Adipose tissue (tissue), 3 donors: ENCODE measurements around the gene PRKG1. TPM values are rescaled to one million over a fixed set of nuclear protein-coding genes. Genes with fewer than 3 reads are reported as not detected.

Experiments
- H3K27ac ChIP-seq: one replicate; pipeline ENCODE4 v1.5.1; 2013; ENCODE audit warnings: low read depth, low read length
- WGBS, 3 donors: extraction: QIAGEN DNeasy Blood & Tissue Kit; methylation state at CpG; one replicate each; pipeline ENCODE4 v1.1.7; 2013; 5-methylcytosine and 5-hydroxymethylcytosine counted together
- polyA plus RNA-seq, 3 donors: library from polyadenylated mRNA; stranded (reverse); fragments of 200-250 nt; gene quantifications; one replicate each; pipeline ENCODE4 v1.2.3, GENCODE V29; 2013
- donor health status: healthy with polysubstance abuse.
- donor health status: Bipolar disorder and iron deficiency.
- donor health status: healthy.

The PRKG1 gene
- polyA plus RNA-seq, 3 donors = 0.46 to 13.2 (median 2.1) TPM

DNA sequence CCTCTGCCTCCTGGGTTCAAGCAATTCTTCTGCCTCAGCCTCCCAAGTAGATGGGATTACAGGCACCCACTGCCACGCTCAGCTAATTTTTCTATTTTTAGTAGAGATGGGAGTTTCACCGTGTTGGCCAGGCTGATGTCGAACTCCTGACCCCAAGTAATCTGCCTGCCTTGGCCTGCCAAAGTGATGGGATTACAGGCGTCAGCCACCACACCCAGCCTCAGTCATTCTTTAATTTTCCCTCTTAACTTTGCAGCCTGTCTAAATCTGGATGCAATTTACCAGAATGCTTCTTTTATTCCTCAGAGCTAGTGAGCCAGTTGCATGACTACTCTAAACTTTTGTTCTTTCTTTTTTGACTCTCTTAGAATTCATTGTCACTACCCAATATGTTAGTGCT, 715.6 kb downstream of the PRKG1 start:
- H3K27ac ChIP-seq = no peak overlapping the region
- WGBS, 3 donors = 53 to 89% (median 60%) methylated on average over 4 of the region's 4 CpGs

DNA sequence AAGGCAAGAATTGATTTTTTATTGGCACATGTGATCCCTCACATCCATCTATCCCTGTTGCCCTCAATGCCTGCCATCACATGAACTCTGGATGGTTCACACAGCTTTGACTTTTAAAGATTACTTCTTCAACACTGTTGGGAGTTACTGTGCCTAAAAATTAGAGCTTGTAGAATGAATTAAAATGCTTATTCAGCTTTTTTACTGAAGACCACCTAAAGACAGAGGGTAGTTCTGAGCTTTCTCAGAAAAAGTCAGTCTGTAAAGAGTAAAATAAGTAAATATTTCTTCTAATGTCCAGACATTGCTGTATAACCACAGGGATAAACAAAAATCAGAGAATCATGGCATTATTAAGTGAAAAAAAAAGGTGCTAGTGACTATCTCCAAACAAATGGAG, 718.4 kb downstream of the PRKG1 start:
- H3K27ac ChIP-seq = no peak overlapping the region

DNA sequence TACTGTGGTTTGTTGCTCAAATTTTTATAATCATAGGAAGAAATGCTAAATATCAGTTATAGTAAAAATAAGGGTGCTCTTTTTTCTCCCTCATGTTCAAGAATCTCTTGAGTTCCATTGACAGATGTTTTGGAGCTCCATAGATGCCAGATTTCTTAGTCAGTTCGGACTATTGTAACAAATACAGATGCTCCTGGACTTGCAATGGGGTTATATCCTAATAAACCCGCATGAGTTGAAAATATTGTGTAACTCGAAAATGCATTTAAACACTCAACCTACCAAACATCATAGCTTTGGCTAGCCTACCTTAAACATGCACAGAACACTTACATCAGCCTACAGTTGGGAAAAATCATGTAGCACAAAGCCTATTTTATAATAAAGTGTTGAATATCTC, 725.8 kb downstream of the PRKG1 start:
- 81 to 95% (median 83%) methylated on average over 3 of the region's 3 CpGs for WGBS, 3 donors
- H3K27ac ChIP-seq = no peak overlapping the region

DNA sequence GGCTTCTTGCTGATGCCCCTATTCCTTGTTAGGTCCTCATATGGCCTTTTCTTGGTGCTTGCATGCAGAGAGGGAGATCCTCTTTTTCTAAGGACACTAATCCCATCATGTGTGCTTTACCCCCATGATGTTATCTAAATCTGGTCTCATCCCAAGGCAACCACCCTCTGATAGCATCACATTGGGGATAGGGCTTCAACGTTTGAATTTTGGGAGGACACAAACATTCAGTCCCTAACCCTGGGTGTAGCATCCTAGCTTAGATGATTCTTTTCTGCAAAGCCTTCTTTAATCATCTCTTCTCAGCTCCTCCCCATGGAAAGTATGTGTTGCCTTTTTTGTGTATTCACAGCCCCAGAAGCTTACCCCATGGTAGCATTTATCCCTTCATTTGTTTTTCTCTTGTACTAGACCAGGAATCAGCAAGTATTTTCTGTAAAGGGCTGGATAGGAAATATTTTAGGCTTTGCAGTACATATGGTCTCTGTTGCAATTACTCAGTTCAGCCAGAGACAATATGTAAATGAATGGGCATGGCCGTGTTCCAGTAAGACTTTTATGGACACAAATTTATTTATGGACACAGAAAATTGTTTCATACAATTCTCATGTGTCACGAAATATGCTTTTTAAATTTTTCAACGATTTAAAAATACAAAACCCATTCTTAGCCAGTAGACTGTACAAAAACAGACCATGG, 726.6 kb downstream of the PRKG1 start:
- WGBS, 3 donors = 72 to 75% (median 73%) methylated on average over 4 of the region's 4 CpGs
- no peak overlapping the region for H3K27ac ChIP-seq

DNA sequence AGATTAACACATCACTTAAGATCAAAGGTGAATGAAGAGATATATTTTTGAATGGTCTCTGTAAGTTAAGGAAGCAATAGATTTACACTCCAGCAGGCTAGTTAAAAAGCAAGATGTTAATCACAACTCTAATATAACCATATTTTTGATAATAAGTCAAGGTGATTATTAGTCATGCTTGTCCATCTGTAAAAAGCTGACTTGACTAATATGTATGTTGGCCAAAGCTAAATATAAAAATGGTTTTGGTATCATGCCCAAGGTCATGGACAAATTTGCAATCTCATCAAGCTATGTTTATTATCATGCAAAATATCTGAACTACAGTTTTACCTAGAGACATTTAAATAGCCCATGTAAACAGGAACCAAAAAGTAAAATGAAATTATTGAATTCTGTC, 727.7 kb downstream of the PRKG1 start:
- no peak overlapping the region for H3K27ac ChIP-seq

DNA sequence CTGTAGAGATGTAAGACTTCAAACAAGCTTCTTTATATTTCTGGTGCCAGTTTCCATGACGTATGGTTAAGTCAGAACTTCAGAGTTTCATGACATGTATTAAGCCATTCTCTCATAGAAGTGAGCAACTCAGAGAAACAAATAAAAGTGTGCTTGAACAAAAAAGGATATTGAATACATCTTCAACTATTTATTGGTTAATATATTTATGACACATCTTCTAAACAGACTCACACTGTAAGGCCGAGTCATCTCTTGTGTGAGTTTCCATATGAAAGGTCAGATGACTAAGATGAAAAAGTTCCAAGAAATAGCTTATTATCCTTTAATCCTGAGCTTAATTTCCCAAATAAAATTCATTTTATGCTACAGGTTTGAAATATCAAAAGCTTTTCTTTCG, 730.6 kb downstream of the PRKG1 start:
- 81 to 85% (median 83%) methylated on average over 3 of the region's 3 CpGs for WGBS, 3 donors
- no peak overlapping the region for H3K27ac ChIP-seq

DNA sequence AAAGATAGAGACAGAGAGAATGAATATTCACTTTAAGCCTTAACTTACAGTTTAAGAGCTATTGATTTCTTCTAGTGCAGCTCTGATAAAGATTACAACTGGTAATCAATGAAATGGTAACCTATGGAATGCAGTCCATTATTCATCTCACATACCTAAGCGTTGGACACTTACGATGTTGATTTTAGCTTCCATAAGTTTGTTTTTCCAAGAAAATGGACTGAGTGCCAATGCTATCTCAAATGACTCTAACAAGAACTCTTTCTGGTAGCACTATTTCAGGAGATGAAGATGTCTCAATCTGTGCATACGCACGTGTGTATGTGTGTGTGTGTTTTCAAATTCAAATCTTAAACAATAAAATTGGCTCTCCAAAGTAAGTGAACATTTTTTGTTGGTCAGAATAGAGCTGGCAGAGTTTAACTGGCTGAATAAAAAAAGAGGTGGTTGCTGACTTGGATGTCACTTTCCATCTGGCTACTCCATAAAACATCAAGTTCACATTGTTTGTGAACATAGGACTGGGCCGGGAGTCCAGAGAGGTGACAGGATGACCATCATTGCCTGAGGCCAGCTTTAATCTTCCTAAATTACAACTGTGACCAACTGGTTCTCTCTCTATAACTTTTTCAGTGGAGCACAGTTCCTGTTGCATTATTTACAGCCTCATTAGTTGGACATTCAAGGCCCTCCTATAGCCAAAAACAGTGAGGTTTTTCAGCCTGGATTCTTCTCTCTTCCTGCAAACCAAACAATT, 732.0 kb downstream of the PRKG1 start:
- WGBS, 3 donors = 75 to 91% (median 86%) methylated on average over 5 of the region's 5 CpGs
- H3K27ac ChIP-seq = no peak overlapping the region

DNA sequence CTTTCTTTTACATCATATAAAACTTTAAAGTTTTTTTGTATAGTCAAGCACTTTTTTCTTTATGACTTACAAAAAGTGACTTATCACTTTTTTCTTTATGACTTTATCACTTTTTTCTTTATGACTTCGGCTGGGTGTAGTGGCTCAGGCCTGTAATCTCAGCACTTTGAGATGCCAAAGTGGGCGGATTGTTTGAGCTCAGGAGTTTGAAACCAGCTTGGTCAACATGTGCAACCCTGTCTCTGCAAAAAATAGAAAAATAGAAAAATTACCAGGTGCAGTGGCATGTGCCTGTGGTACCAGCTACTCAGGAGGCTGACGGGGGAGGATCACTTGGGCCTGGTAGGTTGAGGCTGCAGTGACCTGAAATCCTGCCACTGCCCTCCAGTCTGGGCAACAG, 733.9 kb downstream of the PRKG1 start:
- no peak overlapping the region for H3K27ac ChIP-seq
- WGBS, 3 donors = 81 to 91% (median 88%) methylated on average over 3 of the region's 3 CpGs

DNA sequence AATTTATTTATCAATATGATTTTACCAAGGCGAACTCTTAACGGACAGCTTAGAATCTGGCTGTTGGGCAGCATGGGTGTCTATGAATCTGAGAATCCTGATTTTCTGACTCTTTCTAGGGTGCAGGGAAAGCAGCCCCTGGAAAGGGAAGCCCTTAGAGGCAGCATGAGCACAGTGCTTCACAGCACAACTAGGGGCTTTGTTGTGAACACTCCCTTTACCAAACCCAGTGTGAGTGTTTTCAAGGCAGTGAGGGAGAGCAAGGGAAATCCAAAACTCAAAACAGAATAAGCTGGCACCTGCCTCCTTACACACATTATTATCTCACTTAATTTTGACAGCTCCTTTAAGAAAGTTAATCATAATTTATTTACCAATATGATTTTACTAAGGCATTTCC, 741.4 kb downstream of the PRKG1 start:
- WGBS, 3 donors = 56 to 92% (median 92%) methylated on average over 2 of the region's 2 CpGs

DNA sequence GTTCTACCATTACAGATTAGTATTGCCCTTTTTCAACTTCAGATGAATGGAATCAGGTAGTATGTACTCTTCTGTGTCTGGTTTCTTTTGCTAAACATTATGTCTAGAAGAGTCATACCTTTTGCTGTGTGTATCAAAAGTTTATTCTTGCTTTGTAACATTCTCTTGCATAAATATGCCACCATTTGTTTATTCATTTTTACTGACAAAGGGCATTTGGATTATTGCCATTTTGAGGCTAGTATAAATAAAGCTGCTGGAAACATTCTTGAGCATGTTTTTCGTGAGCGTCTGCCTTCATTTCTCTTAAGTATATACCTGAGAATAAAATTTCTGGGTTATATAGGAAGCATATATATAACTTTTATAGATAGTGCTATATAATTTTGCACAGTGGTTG, 746.8 kb downstream of the PRKG1 start:
- H3K27ac ChIP-seq = no peak overlapping the region
- 47 to 77% (median 71%) methylated on average over 2 of the region's 2 CpGs for WGBS, 3 donors

More for the DNA sequence above, 741.4 kb downstream of the PRKG1 start:
- H3K27ac ChIP-seq = no peak overlapping the region

DNA sequence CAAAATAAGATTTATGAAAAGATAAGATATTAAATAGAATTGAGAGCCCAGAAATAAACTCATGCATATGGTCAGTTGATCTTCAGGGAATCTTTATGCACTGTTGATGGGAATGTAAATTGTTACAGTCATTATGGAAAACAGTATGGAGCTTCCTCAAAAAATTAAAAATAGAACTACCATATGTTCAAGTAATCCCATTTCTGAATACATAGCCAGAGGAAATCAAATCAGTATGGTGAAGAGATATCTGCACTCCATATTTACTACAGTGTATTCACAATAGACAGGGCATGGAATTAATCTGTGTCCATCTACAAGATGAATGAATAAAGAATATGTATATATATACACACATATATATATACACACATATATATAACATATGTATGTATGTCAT, 747.5 kb downstream of the PRKG1 start:
- no peak overlapping the region for H3K27ac ChIP-seq

DNA sequence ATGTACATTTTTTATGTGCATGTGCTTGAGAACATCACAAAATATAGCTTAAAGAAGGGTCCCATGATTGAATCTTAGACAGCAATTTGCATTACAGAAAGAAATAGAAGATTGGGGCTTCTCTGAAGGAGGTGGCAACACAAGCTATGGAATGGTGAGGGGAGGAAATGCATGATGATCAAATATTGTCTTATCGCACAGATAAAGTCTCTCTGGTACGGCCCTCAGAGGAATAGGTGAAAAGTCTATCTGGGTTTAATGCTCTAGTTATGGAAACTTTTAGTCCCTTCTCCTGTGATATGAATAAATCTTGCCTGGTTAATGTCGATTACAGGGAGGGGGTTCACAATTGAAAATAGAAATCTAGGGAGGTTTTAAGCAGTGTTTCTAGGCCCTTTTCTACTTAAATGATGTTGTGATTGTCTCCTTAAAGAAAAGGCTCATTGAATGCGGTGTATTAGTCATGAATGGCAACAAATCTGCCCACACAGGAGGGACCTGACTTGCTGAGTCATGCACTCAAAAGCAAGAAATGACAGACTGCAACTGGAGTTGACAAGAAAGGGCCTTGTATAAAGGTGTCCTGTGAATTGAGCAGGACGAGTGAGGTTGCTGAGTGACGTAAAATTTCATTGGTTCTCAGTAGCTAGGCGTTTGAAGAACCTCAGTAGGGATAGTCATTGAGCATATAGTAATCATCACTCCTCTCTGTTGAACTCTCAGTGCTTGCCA, 758.5 kb downstream of the PRKG1 start:
- WGBS, 3 donors = 79 to 88% (median 81%) methylated on average over 7 of the region's 7 CpGs
- no peak overlapping the region for H3K27ac ChIP-seq

DNA sequence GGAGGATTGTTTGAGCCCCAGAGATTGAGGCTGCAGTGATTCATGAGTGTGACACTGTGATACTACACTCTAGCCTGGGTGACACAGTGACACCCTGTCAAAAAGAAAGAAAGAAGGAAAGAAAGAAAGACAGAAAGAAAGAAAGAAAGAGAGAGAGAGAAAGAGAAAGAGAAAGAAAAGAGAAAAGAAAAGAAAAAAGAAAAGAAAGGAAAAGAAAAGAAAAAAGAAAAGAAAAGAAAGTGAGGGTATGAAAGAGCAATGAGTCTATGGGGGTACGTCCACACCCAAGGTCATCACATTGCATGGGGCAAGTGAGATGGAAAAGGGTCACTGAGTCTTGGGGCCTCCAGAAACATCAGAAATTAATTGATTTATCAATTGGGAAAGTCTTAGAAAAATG, 760.3 kb downstream of the PRKG1 start:
- WGBS, 3 donors = 88 to 97% (median 91%) methylated on average over 1 of the region's 1 CpG
- no peak overlapping the region for H3K27ac ChIP-seq

DNA sequence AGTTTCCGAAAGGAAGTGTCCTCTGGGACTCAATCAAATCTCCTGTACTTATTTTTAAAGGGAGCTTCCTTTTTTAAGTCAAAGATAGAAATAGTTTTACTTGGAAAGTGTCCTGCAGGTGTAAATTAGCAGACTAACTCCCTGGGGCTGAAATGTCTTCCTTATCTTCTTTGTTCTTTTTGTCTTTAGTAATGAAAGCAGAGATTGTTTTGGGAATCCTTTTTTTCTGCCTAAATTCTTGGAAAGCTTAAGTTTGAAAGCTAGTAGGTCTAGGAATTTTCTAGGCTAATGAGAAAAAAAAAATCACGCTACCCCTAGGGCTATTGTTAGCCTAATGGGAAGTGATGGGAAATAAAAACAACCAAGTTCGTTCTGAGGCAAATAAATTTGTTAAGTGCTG, 764.2 kb downstream of the PRKG1 start:
- WGBS, 3 donors = 51 to 74% (median 54%) methylated on average over 3 of the region's 3 CpGs
- H3K27ac ChIP-seq = no peak overlapping the region

DNA sequence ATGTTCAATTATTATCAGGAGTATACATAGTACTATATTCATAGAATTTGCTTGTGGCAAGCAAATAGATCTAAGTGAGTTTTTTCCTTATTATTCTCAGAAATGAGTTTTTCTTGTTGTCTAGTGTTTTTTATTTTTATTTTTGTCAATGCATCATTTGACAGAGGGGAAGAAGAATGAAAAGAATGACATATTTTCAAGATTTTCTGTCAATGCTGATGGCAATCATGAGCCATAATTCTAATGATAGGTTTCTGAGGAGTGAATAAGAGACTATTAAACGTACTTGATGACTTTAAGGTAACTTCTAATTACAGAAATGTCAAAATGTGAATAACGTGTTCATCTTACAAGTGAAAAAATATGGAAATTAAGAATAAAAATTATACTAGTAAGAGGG, 769.7 kb downstream of the PRKG1 start:
- no peak overlapping the region for H3K27ac ChIP-seq
- whole genome bisulfite sequencing, 3 donors = 80 to 86% (median 82%) methylated on average over 2 of the region's 2 CpGs

DNA sequence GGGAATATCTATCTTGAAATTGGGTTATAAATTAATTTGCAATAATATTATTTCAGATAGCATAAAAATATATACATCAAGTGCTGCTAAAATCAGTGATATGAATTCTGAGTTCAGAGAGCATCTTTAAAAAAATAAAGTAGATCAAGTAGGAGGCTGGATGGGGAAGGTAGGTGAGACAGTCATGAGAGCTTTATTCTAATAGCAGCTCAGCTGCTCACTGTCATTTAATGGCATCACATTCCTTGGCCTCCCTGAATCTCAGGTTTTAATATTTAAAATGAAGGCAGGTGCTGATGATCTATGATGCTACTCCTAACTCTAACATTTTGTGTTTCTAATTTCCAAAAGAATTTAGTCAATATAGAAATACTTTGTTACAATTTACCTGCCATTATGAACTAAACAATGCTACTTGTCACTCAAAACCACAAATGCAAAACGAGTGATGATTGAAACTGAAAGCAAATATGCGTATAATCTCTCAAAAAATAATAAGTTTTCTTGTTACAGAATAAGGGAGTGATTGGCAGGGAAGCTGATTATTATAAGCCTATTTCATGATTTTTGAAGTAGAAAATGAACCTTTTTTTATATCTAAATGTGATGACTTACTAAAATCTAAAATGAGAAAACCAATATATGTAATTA, 772.7 kb downstream of the PRKG1 start:
- no peak overlapping the region for H3K27ac ChIP-seq
- WGBS, 3 donors = 70 to 77% (median 74%) methylated on average over 2 of the region's 2 CpGs

DNA sequence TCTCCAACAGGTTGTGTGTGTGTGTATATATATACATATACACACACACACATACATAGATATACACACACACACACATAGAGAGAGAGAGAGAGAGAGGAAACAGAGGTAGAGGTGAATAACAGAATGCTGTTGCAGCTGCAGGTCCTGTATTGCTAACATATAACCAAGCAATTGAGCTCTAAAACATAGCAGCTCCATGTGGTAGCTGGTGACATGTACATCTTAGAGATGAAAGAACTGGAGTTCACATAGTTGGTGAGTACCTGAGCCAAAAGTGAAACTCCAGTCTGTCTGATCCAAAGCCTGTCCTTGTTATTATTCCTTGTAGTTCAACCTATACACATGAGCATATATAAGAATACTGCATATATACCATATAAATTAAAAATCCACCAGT, 778.0 kb downstream of the PRKG1 start:
- H3K27ac ChIP-seq = no peak overlapping the region

DNA sequence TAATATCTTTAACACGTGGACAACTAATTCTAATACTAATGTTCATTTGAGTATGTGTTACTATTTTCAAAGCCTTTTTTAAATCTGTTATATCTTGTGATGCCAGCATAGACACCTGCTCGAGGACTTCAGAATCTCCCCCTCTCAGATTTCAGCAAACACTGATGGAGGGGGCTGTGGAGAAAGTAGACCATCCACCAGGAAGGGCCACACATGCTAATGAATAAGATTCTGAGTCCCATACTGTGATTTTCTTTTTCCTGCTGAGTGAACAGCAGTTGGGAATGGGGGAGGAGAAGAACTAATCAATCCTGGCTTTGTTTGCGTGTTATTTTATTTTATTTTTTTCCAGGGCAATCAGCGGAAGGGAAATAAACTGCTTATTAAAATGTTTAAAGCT, 783.0 kb downstream of the PRKG1 start:
- 76 to 83% (median 82%) methylated on average over 4 of the region's 4 CpGs for whole genome bisulfite sequencing, 3 donors
- no peak overlapping the region for H3K27ac ChIP-seq

DNA sequence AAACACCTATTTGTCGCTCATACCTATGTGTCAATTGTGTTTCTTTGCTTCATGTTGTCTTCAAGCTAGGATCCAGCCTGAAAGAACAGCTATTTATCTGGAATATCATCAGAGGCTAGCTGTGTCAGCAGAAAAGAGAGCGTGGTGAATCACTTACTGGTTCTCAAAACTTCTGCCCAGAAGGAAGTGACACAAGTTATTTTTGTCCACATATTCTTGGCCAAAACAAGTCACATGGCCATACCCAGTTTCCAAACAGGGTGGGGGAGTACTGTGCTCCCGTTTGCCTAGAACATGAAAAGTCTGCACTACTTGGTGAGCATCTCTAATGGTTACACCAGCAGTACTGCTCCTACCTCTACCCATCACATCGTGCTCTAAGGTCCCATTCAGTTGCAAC, 786.0 kb downstream of the PRKG1 start:
- no peak overlapping the region for H3K27ac ChIP-seq
- 44 to 70% (median 46%) methylated on average over 4 of the region's 4 CpGs for WGBS, 3 donors
